Kidney (tissue), 14 donors: ENCODE data around the gene NOX5. TPM values are rescaled to one million over a fixed set of nuclear protein-coding genes. Genes with fewer than 3 reads are reported as not detected.

Source experiments
- DNase-seq, 5 donors: peaks; one replicate each; pipeline ENCODE4 v3.0.0-alpha.2; 2013 to 2020
- FAIRE-seq: peaks from 2 replicates; lab custom pipeline; 2012; peaks lifted over from hg19 to GRCh38; lab: Jason Lieb, UNC
- H3K27ac ChIP-seq, 2 donors: one replicate each; pipeline ENCODE4 v1.7.0; 2013; ENCODE audit warnings: low read depth in 2 of 2, low read length in 2 of 2, inconsistent platforms in 1 of 2
- H3K27me3 ChIP-seq: one replicate; pipeline ENCODE4 v1.7.1; 2013; ENCODE audit warnings: low read length, inconsistent platforms; ENCODE audit not compliant: control insufficient read depth, insufficient read depth
- H3K36me3 ChIP-seq, 3 donors: one replicate each; pipeline versions ENCODE4 v1.7.0 to v1.7.1; 2013; ENCODE audit warnings: low read length in 3 of 3, control low read depth in 1 of 3, inconsistent platforms in 1 of 3; ENCODE audit not compliant: insufficient read depth in 3 of 3, control insufficient read depth in 2 of 3
- H3K4me1 ChIP-seq, 3 donors: one replicate each; pipeline versions ENCODE4 v1.7.0 to v1.7.1; 2013; ENCODE audit warnings: low read length in 3 of 3, inconsistent platforms in 1 of 3, low read depth in 1 of 3; ENCODE audit not compliant: control insufficient read depth in 2 of 3, insufficient read depth in 2 of 3
- H3K4me3 ChIP-seq, 3 donors: one replicate each; pipeline versions ENCODE4 v1.7.0 to v1.8.1; 2013; ENCODE audit warnings: low read length in 3 of 3, control low read depth in 1 of 3, inconsistent platforms in 1 of 3
- H3K9ac ChIP-seq, 3 donors: one replicate each; pipeline versions ENCODE4 v1.7.0 to v1.7.1; 2013; ENCODE audit warnings: low read length in 3 of 3, control low read depth in 1 of 3, inconsistent platforms in 1 of 3
- H3K9me3 ChIP-seq, 3 donors: one replicate each; pipeline versions ENCODE4 v1.7.0 to v1.7.1; 2013; ENCODE audit warnings: low read length in 3 of 3, control low read depth in 1 of 3, inconsistent platforms in 1 of 3; ENCODE audit not compliant: control insufficient read depth in 2 of 3, insufficient read depth in 1 of 3
- CTCF ChIP-seq: IDR thresholded peaks from 3 replicates; pipeline ENCODE4 v1.5.1; 2012; ENCODE audit warnings: mild to moderate bottlenecking, moderate library complexity, borderline replicate concordance; ENCODE audit not compliant: insufficient read depth; ENCODE audit errors: extremely low read depth
- intact Hi-C: fragments of 100-400 bp; cut with DNase I; formaldehyde crosslinking; loops from one replicate; pipeline ENCODE4 v1.11.1; 2022
- polyA plus RNA-seq: library from polyadenylated mRNA; stranded (reverse); fragments of 350-450 nt; fragmentation: Illumina TruSeq; extraction: RNeasy Lipid Tissue Mini Kit (QIAGEN cat#74804); gene quantifications from one replicate; pipeline ENCODE4 v1.2.3, GENCODE V29; 2014; ENCODE audit warnings: low read depth, low replicate concordance; ENCODE audit not compliant: insufficient read depth
- total RNA-seq: library from RNA; stranded (reverse); fragmentation: NEBNext Ultra II Directional; extraction: Animal tissue kit (Norgen Biotek cat#: 25700); gene quantifications from one replicate; pipeline ENCODE4 v1.2.1, GENCODE V29; 2021
- donor health status: control.
- donor health status: control.
- donor health status: control.
- donor health status: control.
- donor health status: control.
- donor health status: DM: yes; HTN: yes; CAD: no.
- donor health status: Normal renal cell carcinoma (clear cell type).

Gene NOX5
- total and polyA plus RNA-seq, 2 donors from 2014 or later: 0.19 to 0.60 TPM

GRCh38 chr15:68989541-68990230, 24.8 kb upstream of the NOX5 start:
- FAIRE-seq: no peak
- no peak for TF ChIP-seq CTCF
- Histone ChIP-seq H3K9ac (no peak overlapping the region), H3K4me1 (no peaks in the 10 kb centered on the region), H3K4me3 (no peak overlapping the region), H3K27ac (no peak overlapping the region), H3K9me3 (no peaks in the 10 kb centered on the region), H3K36me3 (no peaks in the 10 kb centered on the region), H3K27me3 (no peaks in the 10 kb centered on the region)
- intact Hi-C loops: no loop called here
- no peak for DNase-seq

- FAIRE-seq (no peak), DNase-seq (no peak)
- Histone ChIP-seq H3K27ac (no peak overlapping the region), H3K4me1 (no peaks in the 10 kb centered on the region), H3K36me3 (no peaks in the 10 kb centered on the region), H3K9ac (no peak overlapping the region), H3K27me3 (no peaks in the 10 kb centered on the region), H3K9me3 (no peaks in the 10 kb centered on the region), H3K4me3 (no peak overlapping the region)
- no peak for TF ChIP-seq CTCF
- intact Hi-C loops: no loop called here
Measured at GRCh38 chr15:68990231-68990991, 24.1 kb upstream of the NOX5 start.

- no peaks in the 10 kb centered on the region for H3K9me3 ChIP-seq
- no peak overlapping the region for H3K4me3 ChIP-seq
- H3K4me1 ChIP-seq: no peaks in the 10 kb centered on the region
- no peak for DNase-seq
- H3K27me3 ChIP-seq: no peaks in the 10 kb centered on the region
- intact Hi-C loops: no loop called here
- no peaks in the 10 kb centered on the region for H3K36me3 ChIP-seq
- no peak for FAIRE-seq
- no peak for TF ChIP-seq CTCF
- H3K9ac ChIP-seq: no peak overlapping the region
- H3K27ac ChIP-seq: no peak overlapping the region
Measured at GRCh38 chr15:68990992-68991500, 23.4 kb upstream of the NOX5 start.
